Measurements from ENCODE around the gene GRN. TPM values are rescaled to one million over a fixed set of nuclear protein-coding genes. Genes with fewer than 3 reads are reported as not detected.

The GRN gene
- total RNA-seq, 1 experiment from 2014 or later, result 194 TPM

DNA sequence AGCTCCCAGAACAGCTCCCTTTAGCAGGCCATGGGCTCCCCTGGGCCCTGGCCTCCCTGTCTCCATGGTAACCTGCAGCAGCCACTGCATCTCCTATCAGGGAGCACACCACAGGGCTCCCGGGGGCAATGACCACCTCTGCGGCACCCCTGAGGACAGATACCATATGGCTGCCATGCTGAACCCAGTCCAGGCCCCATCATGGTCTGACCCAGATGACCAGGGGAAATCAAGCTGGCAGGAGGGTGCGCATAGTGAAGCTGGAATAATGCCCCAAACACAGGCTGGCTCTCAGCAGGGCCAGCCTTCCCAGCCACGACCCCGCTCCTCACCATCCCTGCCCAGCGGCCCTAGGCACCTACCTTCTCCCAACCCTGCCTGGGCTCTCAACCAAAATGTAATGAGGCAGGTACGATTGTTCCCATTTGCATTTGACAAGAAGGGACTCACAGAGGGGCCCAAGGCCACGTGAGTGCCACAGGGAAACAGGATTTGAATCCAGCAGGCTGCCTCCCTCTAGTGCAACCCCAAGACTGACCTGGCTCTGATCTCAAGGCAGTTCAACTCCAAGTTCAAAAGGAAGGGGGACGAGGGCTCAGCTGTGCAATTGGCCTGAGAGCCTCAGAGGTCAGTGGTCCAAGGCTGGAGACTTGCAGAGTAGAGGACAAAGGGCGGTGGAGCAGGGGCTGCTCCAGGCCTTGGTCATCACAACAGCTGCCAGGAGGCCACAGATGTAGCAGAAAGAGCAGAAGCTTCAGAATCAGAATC, 34.3 kb upstream of the GRN start:
- H3K36me3 ChIP-seq (ENCODE audit: insufficient read depth, low read length), result no peaks in the 10 kb centered on the region
- no peak overlapping the region for H3K9ac ChIP-seq (ENCODE audit: low read length)
- H3K27me3 ChIP-seq (ENCODE audit: low read length), result no peaks in the 10 kb centered on the region
- no peak overlapping the region for H3K4me2 ChIP-seq (ENCODE audit: low read depth, low read length, poor library complexity, severe bottlenecking)
- no peak for DNase-seq
- H3K4me1 ChIP-seq (ENCODE audit: low read length), result peaks cover 33% of the 10 kb centered on the region
- no peaks in the 10 kb centered on the region for H3K9me3 ChIP-seq (ENCODE audit: low read length)
- H3K9me2 ChIP-seq (replicated peaks; ENCODE audit: insufficient read depth, low read length), result no peaks in the 10 kb centered on the region
- H3K79me2 ChIP-seq (ENCODE audit: low read length), result no peaks in the 10 kb centered on the region
- H2AFZ ChIP-seq (ENCODE audit: low read length), result no peak overlapping the region
- no peak overlapping the region for H3K27ac ChIP-seq (ENCODE audit: low read length)
- 0 out of 2 replicates have a peak, but pooled peaks cover 4% of the 10 kb centered on the region for H4K20me1 ChIP-seq (ENCODE audit: insufficient read depth, low read depth, low read length)
- H3K4me3 ChIP-seq (ENCODE audit: low read length), result no peak overlapping the region

DNA sequence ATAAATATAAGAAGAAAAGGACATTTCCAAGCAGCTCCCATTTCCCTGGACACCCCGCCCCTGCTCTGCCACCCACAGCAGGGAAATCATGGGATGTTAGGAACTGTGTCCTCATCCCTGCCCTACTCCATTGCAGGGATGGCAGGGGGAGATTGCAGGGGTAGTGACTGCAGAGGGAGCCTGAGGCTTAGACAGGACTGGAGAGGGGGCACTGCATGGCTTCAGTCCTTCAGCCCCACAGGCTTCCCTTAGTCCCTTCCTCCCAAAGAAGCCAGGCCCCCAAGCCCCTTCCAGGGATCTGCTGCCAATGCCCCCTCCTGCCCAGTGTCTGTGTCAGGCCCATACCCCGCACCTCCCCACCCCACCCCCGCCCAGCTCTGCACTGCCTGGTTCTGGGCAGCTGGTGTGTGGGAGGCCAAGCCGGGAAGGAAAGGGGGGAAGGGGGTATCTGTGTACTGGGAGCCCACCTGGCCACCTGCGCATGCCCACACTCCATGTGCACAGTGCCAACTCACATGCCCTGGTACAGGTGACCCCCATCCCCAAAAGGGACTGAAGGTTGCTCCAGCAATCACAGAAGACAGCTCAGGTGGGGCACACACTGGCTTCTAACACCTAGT, 33.4 kb upstream of the GRN start:
- no peaks in the 10 kb centered on the region for H3K27me3 ChIP-seq (ENCODE audit: low read length)
- H3K9me2 ChIP-seq (replicated peaks; ENCODE audit: insufficient read depth, low read length), result no peaks in the 10 kb centered on the region
- no peaks in the 10 kb centered on the region for H3K79me2 ChIP-seq (ENCODE audit: low read length)
- no peaks in the 10 kb centered on the region for H3K9me3 ChIP-seq (ENCODE audit: low read length)
- no peak overlapping the region for H3K4me3 ChIP-seq (ENCODE audit: low read length)
- H3K36me3 ChIP-seq (ENCODE audit: insufficient read depth, low read length), result no peaks in the 10 kb centered on the region
- no peak overlapping the region for H3K27ac ChIP-seq (ENCODE audit: low read length)
- DNase-seq, result no peak
- no peak overlapping the region for H3K4me2 ChIP-seq (ENCODE audit: low read depth, low read length, poor library complexity, severe bottlenecking)
- no peak overlapping the region for H2AFZ ChIP-seq (ENCODE audit: low read length)
- H3K4me1 ChIP-seq (ENCODE audit: low read length), result peaks cover 35% of the 10 kb centered on the region
- H4K20me1 ChIP-seq (ENCODE audit: insufficient read depth, low read depth, low read length), result 0 out of 2 replicates have a peak, but pooled peaks cover 4% of the 10 kb centered on the region
- H3K9ac ChIP-seq (ENCODE audit: low read length), result no peak overlapping the region

DNA sequence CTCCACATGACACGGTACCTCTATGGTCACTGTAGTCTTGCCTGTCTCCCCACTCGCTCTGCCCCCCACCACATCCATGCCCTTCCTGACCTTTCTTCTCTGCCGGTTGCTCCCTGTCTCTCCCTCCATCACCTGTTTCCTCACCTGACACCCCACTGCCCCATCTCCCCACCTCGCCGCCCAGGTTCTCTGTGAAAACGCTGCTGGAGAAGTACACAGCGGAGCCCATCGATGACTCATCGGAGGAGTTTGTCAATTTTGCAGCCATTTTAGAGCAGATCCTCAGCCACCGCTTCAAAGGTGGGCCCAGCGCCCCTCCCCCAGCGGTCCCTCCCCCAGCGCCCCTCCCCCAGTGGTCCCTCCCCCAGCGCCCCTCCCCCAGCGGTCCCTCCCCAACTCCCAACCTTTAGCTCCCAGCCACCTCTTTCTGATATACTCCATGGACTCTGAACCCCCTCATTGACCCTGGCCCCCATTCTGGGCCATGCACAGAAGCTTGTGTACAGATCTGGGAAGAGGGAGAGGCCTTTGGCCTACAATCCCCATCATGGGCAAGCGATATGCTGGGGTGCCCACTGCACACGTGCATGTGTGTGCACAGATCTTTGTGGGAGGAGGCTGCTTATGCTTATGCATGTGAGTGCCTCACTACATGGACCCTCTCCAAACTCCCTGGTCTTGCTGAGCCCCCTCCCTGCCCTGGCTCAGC, 32.6 kb upstream of the GRN start:
- Histone ChIP-seq H3K9me2 (replicated peaks; ENCODE audit: insufficient read depth, low read length) (no peaks in the 10 kb centered on the region), H3K9ac (ENCODE audit: low read length) (no peak overlapping the region), H4K20me1 (ENCODE audit: insufficient read depth, low read depth, low read length) (0 out of 2 replicates have a peak, but pooled peaks cover 4% of the 10 kb centered on the region), H3K4me2 (ENCODE audit: low read depth, low read length, poor library complexity, severe bottlenecking) (no peak overlapping the region), H3K79me2 (ENCODE audit: low read length) (no peaks in the 10 kb centered on the region), H3K9me3 (ENCODE audit: low read length) (no peaks in the 10 kb centered on the region), H2AFZ (ENCODE audit: low read length) (no peak overlapping the region), H3K27ac (ENCODE audit: low read length) (no peak overlapping the region), H3K4me3 (ENCODE audit: low read length) (no peak overlapping the region), H3K4me1 (ENCODE audit: low read length) (peaks cover 35% of the 10 kb centered on the region), H3K27me3 (ENCODE audit: low read length) (no peaks in the 10 kb centered on the region), H3K36me3 (ENCODE audit: insufficient read depth, low read length) (no peaks in the 10 kb centered on the region)
- no peak for DNase-seq

DNA sequence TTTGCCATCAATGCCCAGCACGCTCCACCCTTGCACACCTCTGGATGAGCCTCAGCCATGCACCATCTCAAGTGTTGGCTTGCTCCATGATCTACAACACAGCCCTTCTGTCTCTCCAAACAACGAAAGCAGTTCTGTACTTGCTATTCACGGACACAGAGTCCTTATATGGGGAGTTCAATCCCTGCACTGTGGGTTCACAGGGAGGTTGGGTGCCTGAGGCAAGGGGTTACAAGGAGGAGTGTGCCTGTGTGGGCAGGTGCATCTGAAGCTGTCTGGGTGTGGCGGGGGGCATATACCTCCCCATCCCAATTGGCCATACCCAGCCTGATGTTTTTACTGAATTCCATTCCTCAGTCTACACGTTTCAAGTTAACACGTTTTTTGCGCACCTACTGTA, 31.1 kb upstream of the GRN start:
- Histone ChIP-seq H3K9me2 (replicated peaks; ENCODE audit: insufficient read depth, low read length) (no peaks in the 10 kb centered on the region), H3K4me3 (ENCODE audit: low read length) (no peak overlapping the region), H2AFZ (ENCODE audit: low read length) (no peak overlapping the region), H4K20me1 (ENCODE audit: insufficient read depth, low read depth, low read length) (0 out of 2 replicates have a peak, but pooled peaks cover 4% of the 10 kb centered on the region), H3K79me2 (ENCODE audit: low read length) (no peaks in the 10 kb centered on the region), H3K4me1 (ENCODE audit: low read length) (peaks cover 25% of the 10 kb centered on the region), H3K27ac (ENCODE audit: low read length) (no peak overlapping the region), H3K9me3 (ENCODE audit: low read length) (no peaks in the 10 kb centered on the region), H3K36me3 (ENCODE audit: insufficient read depth, low read length) (no peaks in the 10 kb centered on the region), H3K27me3 (ENCODE audit: low read length) (no peaks in the 10 kb centered on the region), H3K4me2 (ENCODE audit: low read depth, low read length, poor library complexity, severe bottlenecking) (no peak overlapping the region), H3K9ac (ENCODE audit: low read length) (no peak overlapping the region)
- no peak for DNase-seq

DNA sequence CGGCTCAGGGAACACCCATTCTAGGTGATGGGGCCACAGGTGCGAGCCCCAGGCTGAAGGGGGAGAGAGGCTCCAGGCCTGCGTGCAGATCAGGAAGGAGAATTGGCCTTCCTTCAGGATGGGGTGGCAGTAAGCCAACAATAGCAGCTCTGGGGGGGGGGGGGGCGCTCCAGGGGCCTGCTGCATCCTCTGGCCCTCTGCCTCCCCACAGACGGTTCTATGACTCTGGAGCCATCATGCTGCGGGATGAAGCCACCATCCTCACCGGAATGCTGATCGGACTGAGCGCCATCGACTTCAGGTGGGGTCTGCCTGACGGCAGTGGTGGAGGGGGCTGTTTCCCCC, 30.6 kb upstream of the GRN start:
- H3K4me1 ChIP-seq (ENCODE audit: low read length), result peaks cover 23% of the 10 kb centered on the region
- peak overlapping the region; percentile 68 for H3K4me3 ChIP-seq (ENCODE audit: low read length)
- H3K79me2 ChIP-seq (ENCODE audit: low read length), result no peaks in the 10 kb centered on the region
- H3K9me2 ChIP-seq (replicated peaks; ENCODE audit: insufficient read depth, low read length), result no peaks in the 10 kb centered on the region
- peak overlapping the region; percentile 63 for H3K9ac ChIP-seq (ENCODE audit: low read length)
- H4K20me1 ChIP-seq (ENCODE audit: insufficient read depth, low read depth, low read length), result 0 out of 2 replicates have a peak, but pooled peaks cover 4% of the 10 kb centered on the region
- no peak overlapping the region for H3K27ac ChIP-seq (ENCODE audit: low read length)
- H3K36me3 ChIP-seq (ENCODE audit: insufficient read depth, low read length), result no peaks in the 10 kb centered on the region
- no peak for DNase-seq
- no peak overlapping the region for H2AFZ ChIP-seq (ENCODE audit: low read length)
- H3K27me3 ChIP-seq (ENCODE audit: low read length), result no peaks in the 10 kb centered on the region
- H3K9me3 ChIP-seq (ENCODE audit: low read length), result no peaks in the 10 kb centered on the region
- H3K4me2 ChIP-seq (ENCODE audit: low read depth, low read length, poor library complexity, severe bottlenecking), result peak overlapping the region; percentile 74

DNA sequence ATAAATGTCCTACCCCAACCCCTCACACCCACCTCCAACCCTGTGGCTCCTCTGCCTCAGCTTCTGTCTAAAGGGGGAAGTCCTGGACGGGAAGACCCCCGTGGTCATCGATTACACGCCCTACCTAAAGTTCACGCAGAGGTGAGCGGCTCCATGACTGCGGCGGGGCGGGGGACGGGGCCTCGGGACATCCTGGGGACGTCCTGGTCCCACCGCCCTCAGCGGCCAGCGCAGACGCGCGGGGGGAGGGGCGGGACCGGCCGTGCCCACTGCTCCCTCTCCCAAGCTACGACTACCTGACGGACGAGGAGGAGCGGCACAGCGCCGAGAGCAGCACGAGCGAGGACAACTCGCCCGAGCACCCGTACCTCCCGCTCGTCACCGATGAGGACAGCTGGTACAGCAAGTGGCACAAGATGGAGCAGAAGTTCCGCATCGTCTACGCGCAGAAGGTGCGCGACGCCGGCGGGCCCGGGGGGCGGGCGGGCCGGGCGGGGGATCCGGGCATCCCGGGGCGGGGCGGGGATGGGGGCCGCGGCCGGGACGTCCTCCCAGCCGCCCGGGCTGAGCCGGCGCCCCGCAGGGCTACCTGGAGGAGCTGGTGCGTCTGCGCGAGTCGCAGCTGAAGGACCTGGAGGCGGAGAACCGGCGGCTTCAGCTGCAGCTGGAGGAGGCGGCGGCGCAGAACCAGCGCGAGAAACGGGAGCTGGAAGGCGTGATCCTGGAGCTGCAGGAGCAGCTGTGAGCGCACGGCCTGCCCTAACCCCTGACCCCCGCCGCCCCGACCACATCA, 30.0 kb upstream of the GRN start:
- H3K27me3 ChIP-seq (ENCODE audit: low read length), result no peaks in the 10 kb centered on the region
- H3K9me2 ChIP-seq (replicated peaks; ENCODE audit: insufficient read depth, low read length), result no peaks in the 10 kb centered on the region
- peak; percentile 81 for DNase-seq
- peak overlapping the region; percentile 63 for H3K9ac ChIP-seq (ENCODE audit: low read length)
- no peaks in the 10 kb centered on the region for H3K9me3 ChIP-seq (ENCODE audit: low read length)
- no peak overlapping the region for H3K27ac ChIP-seq (ENCODE audit: low read length)
- peaks cover 20% of the 10 kb centered on the region for H3K4me1 ChIP-seq (ENCODE audit: low read length)
- H3K4me3 ChIP-seq (ENCODE audit: low read length), result peak overlapping the region; percentile 68
- H4K20me1 ChIP-seq (ENCODE audit: insufficient read depth, low read depth, low read length), result 0 out of 2 replicates have a peak, but pooled peaks cover 4% of the 10 kb centered on the region
- no peaks in the 10 kb centered on the region for H3K36me3 ChIP-seq (ENCODE audit: insufficient read depth, low read length)
- H2AFZ ChIP-seq (ENCODE audit: low read length), result peak overlapping the region; percentile 86
- peak overlapping the region; percentile 74 for H3K4me2 ChIP-seq (ENCODE audit: low read depth, low read length, poor library complexity, severe bottlenecking)
- H3K79me2 ChIP-seq (ENCODE audit: low read length), result no peaks in the 10 kb centered on the region

DNA sequence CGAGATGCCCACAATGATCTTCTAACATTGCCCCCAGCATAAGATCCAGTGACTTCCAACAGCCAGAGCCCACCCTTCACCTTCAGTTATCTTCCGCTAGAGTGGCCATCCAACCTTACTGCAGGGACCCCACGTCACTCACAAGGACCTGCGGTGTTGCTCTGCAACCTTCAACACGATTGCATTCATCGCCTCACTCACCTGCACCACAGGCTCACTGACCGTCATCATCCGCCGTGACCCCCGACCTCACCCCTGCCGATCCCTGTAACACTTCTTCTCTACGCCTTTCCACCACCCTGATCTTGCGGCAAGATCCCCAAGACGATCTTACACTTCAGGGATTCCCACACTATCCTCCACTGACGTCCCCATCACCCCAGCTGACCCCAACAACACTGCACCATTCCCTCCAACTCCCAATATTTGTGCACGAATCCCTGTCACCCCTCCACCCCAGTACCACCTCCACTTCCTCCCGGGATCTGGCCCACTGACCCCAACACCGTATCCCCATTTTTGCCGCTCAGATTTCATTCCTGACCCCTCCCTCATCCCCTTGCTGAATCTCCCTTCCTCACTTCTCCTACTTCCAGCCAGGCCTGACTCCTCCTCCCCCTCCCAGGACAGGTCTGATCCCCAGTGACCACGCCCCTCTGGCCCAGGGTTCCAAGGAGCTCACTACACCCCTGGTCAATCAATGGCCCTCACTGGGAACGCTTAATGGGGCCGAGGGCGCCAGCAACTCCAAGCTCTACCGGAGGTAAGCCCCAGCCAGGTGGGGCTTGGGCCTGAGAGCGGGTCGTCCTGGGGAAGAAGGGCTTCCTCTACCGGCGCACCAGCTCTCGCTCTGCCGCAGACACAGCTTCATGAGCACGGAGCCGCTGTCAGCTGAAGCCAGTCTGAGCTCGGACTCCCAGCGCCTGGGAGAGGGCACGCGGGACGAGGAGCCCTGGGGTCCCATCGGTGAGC, 29.1 kb upstream of the GRN start:
- Histone ChIP-seq H3K9ac (ENCODE audit: low read length) (peak overlapping the region; percentile 63), H3K79me2 (ENCODE audit: low read length) (no peaks in the 10 kb centered on the region), H2AFZ (ENCODE audit: low read length) (no peak overlapping the region), H3K4me2 (ENCODE audit: low read depth, low read length, poor library complexity, severe bottlenecking) (peak overlapping the region; percentile 63), H3K9me3 (ENCODE audit: low read length) (no peaks in the 10 kb centered on the region), H3K27ac (ENCODE audit: low read length) (no peak overlapping the region), H4K20me1 (ENCODE audit: insufficient read depth, low read depth, low read length) (no peaks in the 10 kb centered on the region), H3K9me2 (replicated peaks; ENCODE audit: insufficient read depth, low read length) (no peaks in the 10 kb centered on the region), H3K36me3 (ENCODE audit: insufficient read depth, low read length) (no peaks in the 10 kb centered on the region), H3K4me1 (ENCODE audit: low read length) (peaks cover 12% of the 10 kb centered on the region), H3K4me3 (ENCODE audit: low read length) (peak overlapping the region; percentile 65), H3K27me3 (ENCODE audit: low read length) (no peaks in the 10 kb centered on the region)
- DNase-seq, result no peak

Data from Karpas-422 (cell line).